Upper lobe of right lung (tissue), 1 donor: ENCODE measurements around the gene SPACA6. TPM values are rescaled to one million over a fixed set of nuclear protein-coding genes. Genes with fewer than 3 reads are reported as not detected.
"Not testable (repeated sequence)": the region's sequence is repeated elsewhere in the genome, so short reads cannot be mapped to it uniquely, and the experiment has no call there.

ENCODE experiments used
- ATAC-seq: fragments of 200-7000 bp; cut with Tn5 transposase; one replicate; pipeline ENCODE4 v1.9.1; 2020; ENCODE audit warnings: mild to moderate bottlenecking, moderate library complexity
- DNase-seq: peaks from one replicate; pipeline ENCODE4 v3.0.0-alpha.2; 2020
- H3K27ac ChIP-seq: fragments of 200-600 bp; one replicate; pipeline ENCODE4 v1.8.0; 2022
- H3K27me3 ChIP-seq: fragments of 200-600 bp; one replicate; pipeline ENCODE4 v1.8.0; 2022; ENCODE audit warnings: mild to moderate bottlenecking
- H3K36me3 ChIP-seq: fragments of 200-600 bp; one replicate; pipeline ENCODE4 v1.8.0; 2022
- H3K4me1 ChIP-seq: fragments of 200-600 bp; one replicate; pipeline ENCODE4 v1.8.0; 2022
- H3K4me3 ChIP-seq: fragments of 200-600 bp; one replicate; pipeline ENCODE4 v1.8.0; 2022; ENCODE audit warnings: mild to moderate bottlenecking
- H3K9me3 ChIP-seq: fragments of 200-600 bp; one replicate; pipeline ENCODE4 v1.8.0; 2022
- intact Hi-C: fragments of 100-400 bp; cut with DNase I; formaldehyde crosslinking; loops from one replicate; pipeline ENCODE4 v1.11.0; 2022
- total RNA-seq: library from RNA; stranded (reverse); fragmentation: NEBNext Ultra II Directional; extraction: Animal tissue kit (Norgen Biotek cat#: 25700); gene quantifications from one replicate; pipeline ENCODE4 v1.2.1, GENCODE V29; 2021
- TF ChIP-seq, protein P1 (sequence below): fragments of 200-600 bp; IDR thresholded peaks from one replicate; pipeline ENCODE4 v1.8.0; 2022; ENCODE audit warnings: antibody characterized with exemption
- donor health status: DM: no; HTN: yes; CAD: no; lungs with severe emphysema.

Gene SPACA6
- total RNA-seq, 1 donor from 2014 or later = 24.0 TPM

DNA sequence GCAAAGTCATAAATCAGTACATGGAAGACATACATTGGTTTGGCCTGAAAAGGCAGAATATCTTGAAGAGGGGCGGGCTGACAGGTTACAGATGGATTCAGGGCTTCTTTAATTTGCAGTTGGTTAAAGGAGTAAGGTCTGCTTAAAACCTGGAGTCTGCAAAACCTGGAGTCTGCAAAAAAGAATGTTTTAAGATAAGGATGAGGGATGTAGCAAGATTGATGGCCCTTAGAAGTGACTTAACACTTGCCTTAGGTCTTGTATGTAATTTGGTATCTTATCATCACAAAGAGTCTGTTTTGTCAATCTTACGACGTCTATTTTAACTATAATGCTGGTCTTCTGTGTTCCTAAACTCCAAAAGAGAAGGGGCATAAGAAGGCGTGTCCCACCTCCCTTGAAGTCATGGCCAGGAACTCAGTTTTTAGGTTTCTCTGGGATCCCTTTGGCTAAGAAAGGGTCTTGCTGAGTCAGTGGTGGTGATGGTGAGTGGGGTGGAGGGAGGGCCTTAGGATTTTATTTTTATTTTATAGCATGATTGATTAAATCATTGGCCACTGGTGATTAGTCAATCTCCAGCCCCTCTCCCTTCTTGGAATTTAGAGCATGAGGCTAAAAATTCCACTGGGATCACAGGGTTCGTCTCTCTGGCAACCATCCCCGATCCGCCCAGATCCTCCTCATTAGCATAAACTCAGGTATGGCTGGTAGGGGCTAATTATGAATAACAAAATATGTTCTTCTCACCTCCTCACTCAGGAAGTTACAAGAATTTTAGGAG lies 40.8 kb downstream of the SPACA6 start:
- H3K4me3 ChIP-seq = no peak overlapping the region
- DNase-seq (no peak), ATAC-seq (no peak)
- TF ChIP-seq, protein P1, sequence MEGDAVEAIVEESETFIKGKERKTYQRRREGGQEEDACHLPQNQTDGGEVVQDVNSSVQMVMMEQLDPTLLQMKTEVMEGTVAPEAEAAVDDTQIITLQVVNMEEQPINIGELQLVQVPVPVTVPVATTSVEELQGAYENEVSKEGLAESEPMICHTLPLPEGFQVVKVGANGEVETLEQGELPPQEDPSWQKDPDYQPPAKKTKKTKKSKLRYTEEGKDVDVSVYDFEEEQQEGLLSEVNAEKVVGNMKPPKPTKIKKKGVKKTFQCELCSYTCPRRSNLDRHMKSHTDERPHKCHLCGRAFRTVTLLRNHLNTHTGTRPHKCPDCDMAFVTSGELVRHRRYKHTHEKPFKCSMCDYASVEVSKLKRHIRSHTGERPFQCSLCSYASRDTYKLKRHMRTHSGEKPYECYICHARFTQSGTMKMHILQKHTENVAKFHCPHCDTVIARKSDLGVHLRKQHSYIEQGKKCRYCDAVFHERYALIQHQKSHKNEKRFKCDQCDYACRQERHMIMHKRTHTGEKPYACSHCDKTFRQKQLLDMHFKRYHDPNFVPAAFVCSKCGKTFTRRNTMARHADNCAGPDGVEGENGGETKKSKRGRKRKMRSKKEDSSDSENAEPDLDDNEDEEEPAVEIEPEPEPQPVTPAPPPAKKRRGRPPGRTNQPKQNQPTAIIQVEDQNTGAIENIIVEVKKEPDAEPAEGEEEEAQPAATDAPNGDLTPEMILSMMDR = no peak
- no peaks in the 10 kb centered on the region for H3K36me3 ChIP-seq
- H3K9me3 ChIP-seq = no peaks in the 10 kb centered on the region
- H3K4me1 ChIP-seq = peaks cover 3% of the 10 kb centered on the region
- H3K27me3 ChIP-seq = peaks cover 3% of the 10 kb centered on the region
- no peak overlapping the region for H3K27ac ChIP-seq
- intact Hi-C loops = no loop called here

DNA sequence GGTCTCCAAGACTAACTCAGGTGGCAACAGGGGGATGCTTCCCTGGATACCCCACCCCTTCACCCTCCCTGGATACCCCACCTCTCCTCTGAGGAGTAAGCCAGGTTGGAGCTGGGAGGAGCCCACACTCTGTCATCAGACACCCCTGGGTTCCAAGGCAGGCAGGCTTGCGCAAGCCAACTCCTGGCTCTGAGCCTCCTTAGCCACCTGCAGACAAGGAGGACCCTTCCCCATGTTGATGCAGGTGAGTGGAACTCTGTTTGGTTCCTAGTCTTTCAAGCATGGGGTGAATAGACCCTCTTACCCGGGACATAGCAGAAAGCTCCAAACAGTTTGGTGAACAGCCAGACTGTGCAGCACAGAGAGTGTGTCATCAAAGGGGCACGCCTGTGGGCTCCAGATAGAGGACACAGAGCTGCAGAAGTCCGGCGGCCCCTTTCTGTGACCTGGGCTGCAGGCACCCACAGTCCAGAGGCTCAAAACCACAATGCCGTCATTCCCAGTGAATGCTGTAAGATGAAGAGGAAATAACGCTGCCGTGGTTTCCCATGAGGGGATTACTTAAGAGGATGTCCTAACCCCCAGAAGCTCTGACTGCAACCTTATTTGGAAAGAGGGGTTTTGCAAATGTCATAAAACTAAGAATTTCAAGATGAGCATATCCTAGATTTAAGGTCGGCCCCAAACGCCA lies 42.8 kb downstream of the SPACA6 start:
- peaks cover 3% of the 10 kb centered on the region for H3K4me1 ChIP-seq
- ATAC-seq (peak; percentile 96), DNase-seq (peak; percentile 82)
- H3K36me3 ChIP-seq = no peaks in the 10 kb centered on the region
- intact Hi-C loops = no loop called here
- H3K27ac ChIP-seq = no peak overlapping the region
- H3K4me3 ChIP-seq = no peak overlapping the region
- no peaks in the 10 kb centered on the region for H3K9me3 ChIP-seq
- TF ChIP-seq, protein P1 = no peak
- H3K27me3 ChIP-seq = no peaks in the 10 kb centered on the region

DNA sequence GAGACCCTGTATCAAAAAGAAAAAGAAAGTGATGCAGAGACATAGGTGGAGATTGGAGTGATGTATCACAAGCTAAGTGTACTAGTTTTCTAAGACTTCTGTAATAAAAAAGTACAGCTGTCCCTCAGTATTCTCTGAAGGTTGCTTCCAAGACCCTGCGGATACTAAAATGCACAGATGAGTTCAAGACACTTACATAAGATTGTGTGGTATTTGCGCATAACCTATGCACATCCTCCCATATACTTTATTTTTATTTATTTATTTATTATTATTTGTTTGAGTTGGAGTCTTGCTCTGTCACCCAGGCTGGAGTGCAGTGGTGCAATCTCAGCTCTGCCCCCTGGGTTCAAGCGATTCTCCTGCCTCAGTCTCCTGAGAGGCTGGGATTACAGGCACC lies 44.3 kb downstream of the SPACA6 start:
- ATAC-seq = no peak
- intact Hi-C loops = no loop called here
- Histone ChIP-seq H3K27me3 (no peaks in the 10 kb centered on the region), H3K27ac (no peak overlapping the region), H3K36me3 (no peaks in the 10 kb centered on the region), H3K9me3 (no peaks in the 10 kb centered on the region), H3K4me3 (no peak overlapping the region), H3K4me1 (peaks cover 3% of the 10 kb centered on the region)
- DNase-seq = no peak
- TF ChIP-seq, protein P1 = no peak

DNA sequence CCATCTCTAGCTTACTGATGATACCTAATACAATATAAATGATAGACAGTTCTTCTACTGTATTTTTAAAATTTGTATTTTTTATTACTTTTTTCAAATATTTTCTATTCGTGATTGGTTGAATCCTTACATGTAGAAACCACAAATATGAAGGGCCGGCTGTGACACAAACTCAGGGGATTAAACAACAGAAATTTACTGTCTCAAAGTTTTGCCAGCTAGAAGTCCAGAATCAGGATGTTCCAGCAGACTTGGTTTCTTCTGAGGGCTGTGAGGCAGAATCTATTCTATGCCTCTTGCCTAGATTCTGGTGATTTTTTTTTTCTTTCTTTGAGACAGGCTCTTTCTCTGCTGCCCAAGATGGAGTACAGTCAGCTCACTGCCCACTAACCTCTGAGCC lies 44.8 kb downstream of the SPACA6 start:
- ATAC-seq = no peak
- intact Hi-C loops = no loop called here

DNA sequence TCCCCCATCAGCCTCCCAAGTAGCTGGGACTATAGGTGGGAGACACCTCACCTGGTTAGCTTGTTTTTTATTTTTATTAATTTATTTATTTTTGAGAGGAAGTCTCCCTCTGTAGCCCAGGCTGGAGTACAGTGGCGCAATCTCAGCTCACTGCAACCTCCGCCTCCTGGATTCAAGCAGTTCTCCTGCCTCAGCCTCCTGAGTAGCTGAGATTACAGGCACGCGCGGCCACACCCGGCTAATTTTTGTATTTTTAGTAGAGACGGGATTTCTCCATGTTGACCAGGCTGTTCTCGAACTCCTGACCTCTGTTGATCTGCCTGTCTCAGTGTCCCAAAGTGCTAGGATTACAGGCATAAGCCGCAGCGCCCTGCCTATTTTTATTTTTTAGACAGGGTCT lies 45.4 kb downstream of the SPACA6 start:
- H3K36me3 ChIP-seq, H3K9me3 ChIP-seq, H3K27me3 ChIP-seq, H3K4me3 ChIP-seq, intact Hi-C loops, ATAC-seq, H3K4me1 ChIP-seq, DNase-seq, H3K27ac ChIP-seq: not testable (repeated sequence)

More for the DNA sequence above, 44.8 kb downstream of the SPACA6 start:
- DNase-seq = no peak
- Histone ChIP-seq H3K27me3 (no peaks in the 10 kb centered on the region), H3K4me1 (peaks cover 3% of the 10 kb centered on the region), H3K36me3 (no peaks in the 10 kb centered on the region), H3K27ac (no peak overlapping the region), H3K9me3 (no peaks in the 10 kb centered on the region), H3K4me3 (no peak overlapping the region)
- TF ChIP-seq, protein P1 = no peak

DNA sequence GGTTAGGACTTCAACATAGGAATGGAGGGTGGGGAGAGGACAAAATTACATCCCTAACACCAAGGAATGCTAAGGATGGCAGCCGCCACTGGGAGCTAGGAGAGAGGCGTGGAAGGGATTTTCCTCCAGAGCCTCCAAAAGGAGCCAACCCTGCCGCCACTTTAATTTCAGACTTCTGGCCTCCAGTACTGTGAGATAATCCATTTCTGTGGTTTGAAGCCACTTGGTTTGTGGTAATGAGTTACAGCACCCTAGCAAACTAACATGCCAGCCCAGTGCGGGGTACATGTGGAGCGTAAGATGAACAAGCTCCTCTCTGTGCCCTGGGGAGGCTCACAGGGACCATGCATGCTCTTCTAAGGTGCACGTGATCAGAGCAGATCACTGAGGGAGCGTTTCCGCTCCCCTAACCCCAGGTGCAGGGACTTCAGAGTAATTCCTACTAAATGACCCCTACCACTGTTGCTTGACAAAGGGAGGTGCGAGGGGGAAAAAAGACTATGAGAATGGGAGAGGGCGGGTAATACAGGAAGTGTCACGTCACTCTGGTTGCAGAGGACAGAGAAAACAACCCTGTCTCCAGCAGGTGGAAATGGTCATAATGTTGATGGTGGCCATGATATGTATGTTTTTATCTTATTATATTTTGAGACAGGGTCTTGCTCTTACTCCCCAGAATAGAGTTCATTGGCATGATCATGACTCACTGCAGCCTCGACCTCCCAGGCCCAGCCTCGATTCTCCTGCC lies 46.5 kb downstream of the SPACA6 start:
- Histone ChIP-seq H3K27me3 (no peaks in the 10 kb centered on the region), H3K9me3 (no peaks in the 10 kb centered on the region), H3K4me3 (no peak overlapping the region), H3K27ac (no peak overlapping the region), H3K36me3 (no peaks in the 10 kb centered on the region), H3K4me1 (peaks cover 3% of the 10 kb centered on the region)
- intact Hi-C loops = no loop called here
- no peak for DNase-seq
- ATAC-seq = no peak
- TF ChIP-seq, protein P1 = no peak
